Astrocyte (in vitro differentiated cells and primary cell): ENCODE data around the gene GNB2. TPM values are rescaled to one million over a fixed set of nuclear protein-coding genes. Genes with fewer than 3 reads are reported as not detected.

Source experiments
- DNase-seq: peaks from one replicate; pipeline ENCODE4 v3.0.0-alpha.2; 2010; ENCODE audit warnings: low read depth
- FAIRE-seq: peaks from 2 replicates; lab custom pipeline; 2011; peaks lifted over from hg19 to GRCh38; lab: Jason Lieb, UNC
- H2AFZ ChIP-seq: 2 replicates; pipeline ENCODE4 v1.6.0; 2012; ENCODE audit warnings: low read depth, low read length, inconsistent platforms
- H3K27ac ChIP-seq: 2 replicates; pipeline ENCODE4 v1.5.1; 2011; ENCODE audit warnings: low read depth, low read length, inconsistent platforms
- H3K27me3 ChIP-seq: 2 replicates; pipeline ENCODE4 v1.6.0; 2011; ENCODE audit warnings: low read length, inconsistent platforms; ENCODE audit not compliant: insufficient read depth
- H3K36me3 ChIP-seq: 2 replicates; pipeline ENCODE4 v1.5.1; 2011; ENCODE audit warnings: low read length, inconsistent platforms; ENCODE audit not compliant: insufficient read depth
- H3K4me1 ChIP-seq: 2 replicates; pipeline ENCODE4 v1.5.1; 2011; ENCODE audit warnings: low read length, inconsistent platforms; ENCODE audit not compliant: insufficient read depth
- H3K4me2 ChIP-seq: 2 replicates; pipeline ENCODE4 v1.6.0; 2012; ENCODE audit warnings: low read length, inconsistent platforms
- H3K4me3 ChIP-seq: 2 replicates; pipeline ENCODE4 v1.5.1; 2011; ENCODE audit warnings: low read depth, mild to moderate bottlenecking, low read length, inconsistent platforms; ENCODE audit not compliant: insufficient read depth
- H3K79me2 ChIP-seq: 2 replicates; pipeline ENCODE4 v1.6.0; 2012; ENCODE audit warnings: mild to moderate bottlenecking, low read length, inconsistent platforms; ENCODE audit not compliant: insufficient read depth
- H3K9ac ChIP-seq: 2 replicates; pipeline ENCODE4 v1.6.0; 2012; ENCODE audit warnings: mild to moderate bottlenecking, low read length, inconsistent platforms
- H3K9me3 ChIP-seq: 2 replicates; pipeline ENCODE4 v1.5.1; 2012; ENCODE audit warnings: low read depth, mild to moderate bottlenecking, low read length, inconsistent platforms; ENCODE audit not compliant: insufficient read depth
- H4K20me1 ChIP-seq: 2 replicates; pipeline ENCODE4 v1.6.0; 2012; ENCODE audit warnings: low read length, inconsistent platforms; ENCODE audit not compliant: insufficient read depth
- H3K27ac Mint-ChIP-seq: one replicate; pipeline ENCODE4 v1.8.0; 2021; ENCODE audit warnings: mild to moderate bottlenecking, mixed read lengths; ENCODE audit not compliant: unreplicated experiment
- H3K27me3 Mint-ChIP-seq: one replicate; pipeline ENCODE4 v1.8.0; 2021; ENCODE audit warnings: low read depth, mixed read lengths; ENCODE audit not compliant: unreplicated experiment
- H3K36me3 Mint-ChIP-seq: one replicate; pipeline ENCODE4 v1.8.0; 2021; ENCODE audit warnings: low read depth, mixed read lengths; ENCODE audit not compliant: unreplicated experiment
- H3K4me1 Mint-ChIP-seq: one replicate; pipeline ENCODE4 v1.8.0; 2021; ENCODE audit warnings: low read depth, mixed read lengths; ENCODE audit not compliant: unreplicated experiment
- H3K4me3 Mint-ChIP-seq: one replicate; pipeline ENCODE4 v1.8.0; 2021; ENCODE audit warnings: mild to moderate bottlenecking, moderate library complexity, mixed read lengths; ENCODE audit not compliant: unreplicated experiment
- H3K9me3 Mint-ChIP-seq: one replicate; pipeline ENCODE4 v1.8.0; 2021; ENCODE audit warnings: mild to moderate bottlenecking, mixed read lengths; ENCODE audit not compliant: unreplicated experiment
- CTCF ChIP-seq: IDR thresholded peaks from 2 replicates; pipeline ENCODE4 v1.5.1; 2011; ENCODE audit warnings: low read depth, mild to moderate bottlenecking, inconsistent platforms, low read length, moderate library complexity; ENCODE audit not compliant: insufficient read depth
- EZH2 ChIP-seq: IDR thresholded peaks from 2 replicates; pipeline ENCODE4 v1.6.1; 2012; ENCODE audit warnings: mild to moderate bottlenecking, low read length, inconsistent platforms; ENCODE audit not compliant: insufficient read depth
- total RNA-seq: library from RNA; stranded (reverse); gene quantifications from 2 replicates; pipeline ENCODE4 v1.2.1, GENCODE V29; 2021

The GNB2 gene
- total RNA-seq, 1 donor from 2014 or later, result 274 TPM

GRCh38 chr7:100671353-100672327, 1.9 kb upstream of the GNB2 start:
- Histone ChIP-seq H4K20me1 (peaks cover 10% of the 10 kb centered on the region), H3K9me3 (no peaks in the 10 kb centered on the region), H3K27me3 (no peaks in the 10 kb centered on the region), H3K4me2 (no peak overlapping the region), H3K36me3 (no peaks in the 10 kb centered on the region), H3K27ac (no peak overlapping the region), H3K4me1 (peaks cover 5% of the 10 kb centered on the region), H3K9ac (no peak overlapping the region), H3K79me2 (peaks cover 28% of the 10 kb centered on the region), H2AFZ (no peak overlapping the region), H3K4me3 (no peak overlapping the region)
- no peak for DNase-seq
- Mint-ChIP-seq H3K4me1 (peaks cover 3% of the 10 kb centered on the region), H3K9me3 (peaks cover 3% of the 10 kb centered on the region), H3K4me3 (no peak overlapping the region), H3K36me3 (peaks cover 2% of the 10 kb centered on the region), H3K27me3 (peaks cover 15% of the 10 kb centered on the region), H3K27ac (no peak overlapping the region)
- TF ChIP-seq CTCF, result no peak
- TF ChIP-seq EZH2, result no peak
- no peak for FAIRE-seq

DNA sequence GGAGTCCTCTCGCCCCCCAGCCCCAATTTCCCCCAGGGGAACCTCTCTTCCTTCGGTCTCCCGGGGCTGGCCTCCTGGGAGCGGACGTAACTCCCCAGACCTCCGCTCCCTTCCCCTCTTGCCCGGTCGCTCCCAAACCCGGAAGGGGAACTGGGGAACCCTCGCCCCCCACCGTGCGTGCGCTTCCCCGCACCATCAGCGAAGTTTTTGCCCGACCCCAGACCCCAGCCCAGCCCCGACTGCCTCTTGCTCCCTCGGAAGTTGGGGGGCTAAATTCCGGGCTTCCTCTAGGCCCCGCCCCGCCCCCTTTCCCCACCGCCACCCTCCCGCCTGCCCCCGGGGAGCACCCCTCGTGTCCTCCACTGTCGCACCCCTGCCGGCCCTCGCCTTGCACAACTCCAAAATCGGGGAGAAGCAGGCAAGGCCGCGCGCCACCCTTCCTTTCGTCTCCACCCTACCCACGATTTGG, 436 bp downstream of the GNB2 start:
- H3K4me1 ChIP-seq, result peaks cover 5% of the 10 kb centered on the region
- H2AFZ ChIP-seq, result peak overlapping the region; percentile 80
- no peaks in the 10 kb centered on the region for H3K36me3 ChIP-seq
- peaks cover 4% of the 10 kb centered on the region for H3K4me1 Mint-ChIP-seq
- peak overlapping the region; percentile 85 for H3K4me2 ChIP-seq
- H3K4me3 ChIP-seq, result peak overlapping the region; percentile 83
- H3K27me3 Mint-ChIP-seq, result peaks cover 6% of the 10 kb centered on the region
- H3K27ac Mint-ChIP-seq, result peak overlapping the region; percentile 62
- peaks cover 9% of the 10 kb centered on the region for H3K36me3 Mint-ChIP-seq
- peak; percentile 20 for DNase-seq
- FAIRE-seq, result no peak
- peak overlapping the region; percentile 92 for H3K9ac ChIP-seq
- no peaks in the 10 kb centered on the region for H3K27me3 ChIP-seq
- TF ChIP-seq CTCF, result no peak
- no peak for TF ChIP-seq EZH2
- H3K27ac ChIP-seq, result peak overlapping the region; percentile 99
- H3K79me2 ChIP-seq, result peaks cover 47% of the 10 kb centered on the region
- no peaks in the 10 kb centered on the region for H3K9me3 ChIP-seq
- peaks cover 31% of the 10 kb centered on the region for H4K20me1 ChIP-seq
- no peaks in the 10 kb centered on the region for H3K9me3 Mint-ChIP-seq
- peak overlapping the region; percentile 90 for H3K4me3 Mint-ChIP-seq
